Glutamatergic neuron (in vitro differentiated cells): Measurements from ENCODE around the gene C16orf87. TPM values are rescaled to one million over a fixed set of nuclear protein-coding genes. Genes with fewer than 3 reads are reported as not detected.

Experiments used
- DNase-seq: peaks from one replicate; pipeline ENCODE4 v3.0.0; 2022
- H3K27ac Mint-ChIP-seq: one replicate; pipeline ENCODE4 v1.8.0; 2020; ENCODE audit warnings: mild to moderate bottlenecking, mixed read lengths, inconsistent platforms; ENCODE audit not compliant: unreplicated experiment
- H3K27me3 Mint-ChIP-seq: one replicate; pipeline ENCODE4 v1.8.0; 2020; ENCODE audit warnings: mild to moderate bottlenecking, moderate library complexity, mixed read lengths, inconsistent platforms; ENCODE audit not compliant: unreplicated experiment
- H3K36me3 Mint-ChIP-seq: one replicate; pipeline ENCODE4 v1.8.0; 2020; ENCODE audit warnings: mild to moderate bottlenecking, mixed read lengths, inconsistent platforms; ENCODE audit not compliant: unreplicated experiment
- H3K4me1 Mint-ChIP-seq: one replicate; pipeline ENCODE4 v1.8.0; 2020; ENCODE audit warnings: mild to moderate bottlenecking, low read depth, mixed read lengths, inconsistent platforms; ENCODE audit not compliant: unreplicated experiment
- H3K4me3 Mint-ChIP-seq: one replicate; pipeline ENCODE4 v1.8.0; 2020; ENCODE audit warnings: mild to moderate bottlenecking, mixed read lengths, inconsistent platforms; ENCODE audit not compliant: unreplicated experiment
- H3K9me3 Mint-ChIP-seq: one replicate; pipeline ENCODE4 v1.8.0; 2020; ENCODE audit warnings: mild to moderate bottlenecking, moderate library complexity, mixed read lengths, inconsistent platforms; ENCODE audit not compliant: unreplicated experiment
- total RNA-seq: library from RNA; stranded (reverse); fragmentation: NEBNext Ultra II Directional; extraction: Animal tissue kit (Norgen Biotek cat#: 25700); gene quantifications from one replicate; pipeline ENCODE4 v1.2.1, GENCODE V29; 2021; ENCODE audit not compliant: unreplicated experiment
- TF ChIP-seq, protein P1 (sequence below): fragments of 200-600 bp; sonication (generic); IDR thresholded peaks from one replicate; pipeline ENCODE4 v1.5.0; 2021; ENCODE audit not compliant: partially characterized antibody, unreplicated experiment

Gene C16orf87
- total RNA-seq, 1 donor from 2014 or later, result 15.8 TPM

DNA sequence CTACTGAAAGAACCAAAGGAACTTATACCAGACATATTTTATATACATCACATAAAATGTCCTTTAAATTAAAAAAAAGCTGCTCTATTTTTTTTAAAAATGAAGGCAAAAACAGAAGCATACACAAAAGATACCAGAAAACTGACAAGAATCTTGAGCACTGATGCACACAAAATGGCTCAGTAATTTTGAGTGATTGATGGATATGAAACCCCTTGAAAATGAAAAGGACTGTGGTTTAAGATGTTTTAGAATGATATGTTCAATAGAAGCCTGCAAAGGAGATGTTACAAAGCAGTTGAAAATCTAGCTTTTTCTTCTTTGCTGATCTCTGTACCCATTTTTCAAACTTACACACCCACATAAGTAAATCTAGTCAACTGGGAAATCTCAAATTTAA lies 2.7 kb downstream of the C16orf87 start:
- Mint-ChIP-seq H3K9me3 (peaks cover 8% of the 10 kb centered on the region), H3K36me3 (no peaks in the 10 kb centered on the region), H3K4me1 (peaks cover 7% of the 10 kb centered on the region), H3K27ac (no peak overlapping the region), H3K27me3 (peaks cover 5% of the 10 kb centered on the region), H3K4me3 (no peak overlapping the region)
- TF ChIP-seq, protein P1, sequence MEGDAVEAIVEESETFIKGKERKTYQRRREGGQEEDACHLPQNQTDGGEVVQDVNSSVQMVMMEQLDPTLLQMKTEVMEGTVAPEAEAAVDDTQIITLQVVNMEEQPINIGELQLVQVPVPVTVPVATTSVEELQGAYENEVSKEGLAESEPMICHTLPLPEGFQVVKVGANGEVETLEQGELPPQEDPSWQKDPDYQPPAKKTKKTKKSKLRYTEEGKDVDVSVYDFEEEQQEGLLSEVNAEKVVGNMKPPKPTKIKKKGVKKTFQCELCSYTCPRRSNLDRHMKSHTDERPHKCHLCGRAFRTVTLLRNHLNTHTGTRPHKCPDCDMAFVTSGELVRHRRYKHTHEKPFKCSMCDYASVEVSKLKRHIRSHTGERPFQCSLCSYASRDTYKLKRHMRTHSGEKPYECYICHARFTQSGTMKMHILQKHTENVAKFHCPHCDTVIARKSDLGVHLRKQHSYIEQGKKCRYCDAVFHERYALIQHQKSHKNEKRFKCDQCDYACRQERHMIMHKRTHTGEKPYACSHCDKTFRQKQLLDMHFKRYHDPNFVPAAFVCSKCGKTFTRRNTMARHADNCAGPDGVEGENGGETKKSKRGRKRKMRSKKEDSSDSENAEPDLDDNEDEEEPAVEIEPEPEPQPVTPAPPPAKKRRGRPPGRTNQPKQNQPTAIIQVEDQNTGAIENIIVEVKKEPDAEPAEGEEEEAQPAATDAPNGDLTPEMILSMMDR, result no peak
- no peak for DNase-seq

- peaks cover 7% of the 10 kb centered on the region for H3K4me1 Mint-ChIP-seq
- H3K9me3 Mint-ChIP-seq, result peaks cover 8% of the 10 kb centered on the region
- DNase-seq, result no peak
- H3K27me3 Mint-ChIP-seq, result peaks cover 5% of the 10 kb centered on the region
- no peak overlapping the region for H3K4me3 Mint-ChIP-seq
- TF ChIP-seq, protein P1, result no peak
- no peak overlapping the region for H3K27ac Mint-ChIP-seq
- no peaks in the 10 kb centered on the region for H3K36me3 Mint-ChIP-seq
Measured at GRCh38 chr16:46826631-46827030, 4.3 kb downstream of the C16orf87 start.

DNA sequence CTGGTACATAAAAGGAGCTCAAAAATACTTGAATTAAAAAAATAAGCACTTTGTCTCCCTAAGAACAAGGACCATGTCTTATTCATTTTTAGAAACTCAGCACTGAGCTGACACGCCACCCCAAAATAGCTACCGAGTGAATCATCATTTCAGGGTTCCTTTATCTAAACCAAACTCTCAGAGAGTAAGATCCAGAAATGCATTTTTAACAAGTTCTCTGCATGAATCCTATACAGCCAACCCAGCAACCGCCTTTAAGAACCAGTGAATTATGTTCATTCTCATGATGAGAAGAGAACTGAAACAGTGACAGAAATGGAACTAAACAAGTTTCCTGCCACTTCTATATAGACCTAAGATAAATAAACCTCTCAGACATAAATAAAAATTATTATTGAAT lies 8.7 kb downstream of the C16orf87 start:
- no peaks in the 10 kb centered on the region for H3K27me3 Mint-ChIP-seq
- H3K9me3 Mint-ChIP-seq, result no peaks in the 10 kb centered on the region
- TF ChIP-seq, protein P1, result no peak
- H3K4me1 Mint-ChIP-seq, result no peaks in the 10 kb centered on the region
- DNase-seq, result no peak
- no peaks in the 10 kb centered on the region for H3K36me3 Mint-ChIP-seq
- H3K4me3 Mint-ChIP-seq, result no peak overlapping the region
- no peak overlapping the region for H3K27ac Mint-ChIP-seq

DNA sequence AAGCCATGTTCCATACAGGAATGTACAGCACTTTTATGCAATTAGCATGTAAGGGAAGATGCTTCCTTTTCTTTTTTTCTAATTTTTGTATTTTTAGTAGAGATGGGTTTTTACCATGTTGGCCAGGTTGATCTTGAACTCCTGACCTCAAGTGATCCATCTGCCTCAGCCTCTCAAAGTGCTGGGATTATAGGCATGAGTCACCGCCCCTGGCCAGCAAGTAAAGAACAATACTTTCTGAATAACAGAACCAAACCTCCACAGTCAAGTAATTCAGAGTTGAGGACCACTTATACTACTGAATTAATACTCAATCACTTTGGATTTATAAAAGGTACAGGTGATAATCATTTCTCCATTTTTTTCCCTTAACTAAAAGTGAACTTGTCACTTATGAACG lies 13.0 kb downstream of the C16orf87 start:
- DNase-seq, result no peak
- Mint-ChIP-seq H3K27ac (no peak overlapping the region), H3K4me3 (no peak overlapping the region), H3K9me3 (no peaks in the 10 kb centered on the region), H3K27me3 (no peaks in the 10 kb centered on the region), H3K4me1 (no peaks in the 10 kb centered on the region), H3K36me3 (peaks cover 5% of the 10 kb centered on the region)
- TF ChIP-seq, protein P1, result no peak

DNA sequence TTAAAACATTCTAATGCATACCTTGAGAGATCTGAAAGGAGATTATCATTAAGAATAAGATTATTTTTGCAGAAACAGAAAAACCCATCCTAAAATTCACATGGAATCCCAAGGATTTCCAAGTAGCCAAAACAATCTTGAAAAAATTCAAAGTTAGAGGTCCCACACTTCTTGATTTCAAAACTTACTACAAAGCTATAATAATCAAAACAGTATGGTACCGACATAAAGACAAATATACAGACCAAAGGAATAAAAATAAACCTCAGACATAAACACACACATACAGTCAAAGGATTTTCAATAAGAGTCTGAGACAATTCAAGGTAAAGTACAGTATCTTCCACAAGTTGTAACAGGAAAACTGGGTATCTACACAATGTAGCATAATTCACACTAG lies 16.2 kb downstream of the C16orf87 start:
- DNase-seq, result no peak
- TF ChIP-seq, protein P1, result no peak
- H3K9me3 Mint-ChIP-seq, result no peaks in the 10 kb centered on the region

More for the DNA sequence above, 16.2 kb downstream of the C16orf87 start:
- Mint-ChIP-seq H3K36me3 (peaks cover 5% of the 10 kb centered on the region), H3K4me1 (no peaks in the 10 kb centered on the region), H3K27ac (no peak overlapping the region), H3K27me3 (no peaks in the 10 kb centered on the region), H3K4me3 (no peak overlapping the region)
